Mesodermal cell (in vitro differentiated cells): ENCODE data around the gene CTNNB1. TPM values are rescaled to one million over a fixed set of nuclear protein-coding genes. Genes with fewer than 3 reads are reported as not detected.

Source experiments
- H3K27ac ChIP-seq: 2 replicates; pipeline ENCODE4 v1.7.0; 2013; ENCODE audit warnings: mild to moderate bottlenecking, low read depth, low read length, moderate library complexity; ENCODE audit not compliant: severe bottlenecking
- H3K36me3 ChIP-seq: 2 replicates; pipeline ENCODE4 v1.7.1; 2013; ENCODE audit warnings: mild to moderate bottlenecking, low read length, moderate library complexity; ENCODE audit not compliant: control insufficient read depth, insufficient read depth
- H3K4me1 ChIP-seq: one replicate; pipeline ENCODE4 v1.7.1; 2013; ENCODE audit warnings: mild to moderate bottlenecking, low read length; ENCODE audit not compliant: insufficient read depth, control insufficient read depth, poor library complexity, severe bottlenecking
- H3K4me3 ChIP-seq: 2 replicates; pipeline ENCODE4 v1.7.0; 2013; ENCODE audit warnings: low read length, control low read depth, mild to moderate bottlenecking; ENCODE audit not compliant: insufficient read depth, poor library complexity, severe bottlenecking; ENCODE audit errors: extremely low read depth
- H3K9me3 ChIP-seq: 2 replicates; pipeline ENCODE4 v1.7.1; 2013; ENCODE audit warnings: mild to moderate bottlenecking, low read length, moderate library complexity; ENCODE audit not compliant: control insufficient read depth
- WGBS, 2 experiments: methylation state at CpG; one replicate each; pipeline ENCODE4 v1.1.5; 2013; ENCODE audit warnings: missing lambda C conversion rate in 2 of 2; ENCODE audit not compliant: insufficient coverage in 2 of 2; 5-methylcytosine and 5-hydroxymethylcytosine counted together
- polyA plus RNA-seq, 2 experiments: library from polyadenylated mRNA; stranded (reverse); fragments of 50-300 nt; gene quantifications; one replicate each; pipeline ENCODE4 v1.2.3, GENCODE V29; 2013

The CTNNB1 gene
- 417 TPM for polyA plus RNA-seq (2013, experiment 1 of 2)
- polyA plus RNA-seq (2013, experiment 2 of 2), result 376 TPM

- Histone ChIP-seq H3K9me3 (no peaks in the 10 kb centered on the region), H3K4me1 (peaks cover 2% of the 10 kb centered on the region), H3K4me3 (peak within 1 kb of the TSS; percentile 82), H3K27ac (peak within 1 kb of the TSS; percentile 96), H3K36me3 (peaks cover under 1% of the 10 kb centered on the region)
- 0% methylated on average over 70 to 82 of the region's 112 CpGs for WGBS, 2 experiments
These were observed at the start of gene CTNNB1 for GRCh38 chr3:41198950-41199865. TSS of gene CTNNB1 (plus strand) at chr3:41199505. CDS start at chr3:41224069, 24,564 bp downstream.

GRCh38 chr3:41155834-41156233 lies 43.5 kb upstream of the CTNNB1 start:
- Histone ChIP-seq H3K36me3 (no peaks in the 10 kb centered on the region), H3K4me3 (no peak overlapping the region), H3K27ac (no peak overlapping the region), H3K9me3 (no peaks in the 10 kb centered on the region), H3K4me1 (no peaks in the 10 kb centered on the region)
- WGBS, 2 experiments, result 95 to 100% methylated on average over 1 to 2 of the region's 3 CpGs

- H3K27ac ChIP-seq, result peak overlapping the region; percentile 43
- no peaks in the 10 kb centered on the region for H3K4me1 ChIP-seq
- H3K9me3 ChIP-seq, result no peaks in the 10 kb centered on the region
- H3K36me3 ChIP-seq, result no peaks in the 10 kb centered on the region
- H3K4me3 ChIP-seq, result no peak overlapping the region
- no CpG with 5 or more reads among the region's 1 CpG for WGBS, 2 experiments
These were observed 40.4 kb upstream of the CTNNB1 start for GRCh38 chr3:41158947-41159346.

GRCh38 chr3:41159588-41160189 lies 39.6 kb upstream of the CTNNB1 start:
- Histone ChIP-seq H3K4me1 (no peaks in the 10 kb centered on the region), H3K36me3 (no peaks in the 10 kb centered on the region), H3K4me3 (no peak overlapping the region), H3K27ac (no peak overlapping the region), H3K9me3 (no peaks in the 10 kb centered on the region)
- 100% methylated on average over 1 of the region's 3 CpGs for WGBS, 2 experiments

- H3K4me1 ChIP-seq, result no peaks in the 10 kb centered on the region
- WGBS, 2 experiments, result 75% methylated on average over 1 of the region's 3 CpGs; no CpG with 5 or more reads in 1 of the 2 experiments
These were observed 36.8 kb upstream of the CTNNB1 start for GRCh38 chr3:41162541-41162940.

GRCh38 chr3:41163006-41163405 lies 36.3 kb upstream of the CTNNB1 start:
- H3K9me3 ChIP-seq, result no peaks in the 10 kb centered on the region
- 100% methylated on average over 1 of the region's 1 CpG; no CpG with 5 or more reads in 1 of the 2 experiments for WGBS, 2 experiments
- H3K4me1 ChIP-seq, result no peaks in the 10 kb centered on the region
- no peaks in the 10 kb centered on the region for H3K36me3 ChIP-seq
- peak overlapping the region; percentile 5 for H3K27ac ChIP-seq
- H3K4me3 ChIP-seq, result no peak overlapping the region

More at GRCh38 chr3:41162541-41162940, 36.8 kb upstream of the CTNNB1 start:
- Histone ChIP-seq H3K36me3 (no peaks in the 10 kb centered on the region), H3K4me3 (no peak overlapping the region), H3K9me3 (no peaks in the 10 kb centered on the region), H3K27ac (no peak overlapping the region)

- 68 to 81% methylated on average over 2 of the region's 3 CpGs for WGBS, 2 experiments
- Histone ChIP-seq H3K36me3 (no peaks in the 10 kb centered on the region), H3K27ac (no peak overlapping the region), H3K4me1 (no peaks in the 10 kb centered on the region), H3K4me3 (no peak overlapping the region), H3K9me3 (peaks cover 3% of the 10 kb centered on the region)
These were observed 35.9 kb upstream of the CTNNB1 start for GRCh38 chr3:41163421-41163820.

GRCh38 chr3:41164777-41165176 lies 34.5 kb upstream of the CTNNB1 start:
- 50 to 67% methylated on average over 1 of the region's 2 CpGs for WGBS, 2 experiments
- no peaks in the 10 kb centered on the region for H3K36me3 ChIP-seq
- no peaks in the 10 kb centered on the region for H3K4me1 ChIP-seq
- no peak overlapping the region for H3K4me3 ChIP-seq
- peaks cover 4% of the 10 kb centered on the region for H3K9me3 ChIP-seq
- H3K27ac ChIP-seq, result no peak overlapping the region

GRCh38 chr3:41167722-41168497 lies 31.4 kb upstream of the CTNNB1 start:
- H3K4me1 ChIP-seq, result no peaks in the 10 kb centered on the region
- WGBS, 2 experiments, result 90 to 93% methylated on average over 5 to 7 of the region's 8 CpGs
- no peak overlapping the region for H3K27ac ChIP-seq
- no peaks in the 10 kb centered on the region for H3K36me3 ChIP-seq
- H3K4me3 ChIP-seq, result no peak overlapping the region
- H3K9me3 ChIP-seq, result peaks cover 4% of the 10 kb centered on the region

- H3K27ac ChIP-seq, result no peak overlapping the region
- H3K36me3 ChIP-seq, result no peaks in the 10 kb centered on the region
- WGBS, 2 experiments, result 91 to 98% methylated on average over 4 of the region's 5 CpGs
- no peak overlapping the region for H3K4me3 ChIP-seq
- H3K9me3 ChIP-seq, result peaks cover 4% of the 10 kb centered on the region
- no peaks in the 10 kb centered on the region for H3K4me1 ChIP-seq
These were observed 30.3 kb upstream of the CTNNB1 start for GRCh38 chr3:41169023-41169422.
